Smooth muscle cell (in vitro differentiated cells): Measurements from ENCODE around the gene SETD7. TPM values are rescaled to one million over a fixed set of nuclear protein-coding genes. Genes with fewer than 3 reads are reported as not detected.

Experiments
- DNase-seq: peaks from one replicate; lab custom pipeline; 2025; ENCODE audit not compliant: unreplicated experiment; lab: John Stamatoyannopoulos, UW
- H2AFZ ChIP-seq: fragments of 200-600 bp; sonication (generic); 2 replicates; pipeline ENCODE4 v1.6.0; 2016; ENCODE audit warnings: antibody characterized with exemption, low read depth, mild to moderate bottlenecking
- H3F3A ChIP-seq: fragments of 200-600 bp; sonication (generic); 2 replicates; pipeline ENCODE4 v1.6.0; 2017; ENCODE audit warnings: antibody characterized with exemption, low read depth
- H3K27ac ChIP-seq: fragments of 200-600 bp; sonication (generic); 2 replicates; pipeline ENCODE4 v1.5.1; 2016; ENCODE audit warnings: low read depth, mild to moderate bottlenecking
- H3K27me3 ChIP-seq: fragments of 200-600 bp; sonication (generic); 2 replicates; pipeline ENCODE4 v1.6.1; 2016; ENCODE audit warnings: low read depth, mild to moderate bottlenecking
- H3K36me3 ChIP-seq: fragments of 200-600 bp; sonication (generic); 2 replicates; pipeline ENCODE4 v1.5.1; 2016; ENCODE audit warnings: low read depth
- H3K4me1 ChIP-seq: fragments of 200-600 bp; sonication (generic); 2 replicates; pipeline ENCODE4 v1.5.1; 2016; ENCODE audit warnings: low read depth
- H3K4me2 ChIP-seq: fragments of 200-600 bp; sonication (generic); 2 replicates; pipeline ENCODE4 v1.6.0; 2016; ENCODE audit warnings: mild to moderate bottlenecking
- H3K4me3 ChIP-seq: fragments of 200-600 bp; sonication (generic); 2 replicates; pipeline ENCODE4 v1.5.1; 2016; ENCODE audit warnings: mild to moderate bottlenecking
- H3K79me2 ChIP-seq: fragments of 200-600 bp; sonication (generic); 2 replicates; pipeline ENCODE4 v1.6.0; 2016; ENCODE audit warnings: low read depth, mild to moderate bottlenecking
- H3K9ac ChIP-seq: fragments of 200-600 bp; sonication (generic); 2 replicates; pipeline ENCODE4 v1.6.0; 2016; ENCODE audit warnings: low read depth
- H3K9me3 ChIP-seq: fragments of 200-600 bp; sonication (generic); replicated peaks from 2 replicates; pipeline ENCODE4 v1.5.1; 2016; ENCODE audit warnings: low read depth
- H4K20me1 ChIP-seq: fragments of 200-600 bp; sonication (generic); 2 replicates; pipeline ENCODE4 v1.6.0; 2016; ENCODE audit warnings: low read depth
- WGBS: methylation state at CpG from one replicate; pipeline ENCODE4 v1.1.7; 2016; ENCODE audit warnings: low lambda C conversion rate; 5-methylcytosine and 5-hydroxymethylcytosine counted together
- polyA plus RNA-seq: library from polyadenylated mRNA; unstranded; fragments of >200 nt; fragmentation: Nextera tagmentation; extraction: Ambion mirVana; gene quantifications from 2 replicates; pipeline ENCODE4 v1.2.1, GENCODE V29; 2016
- total RNA-seq: library from RNA; depleted of rRNA; stranded (reverse); fragments of >200 nt; gene quantifications from 2 replicates; pipeline ENCODE4 v1.2.3, GENCODE V29; 2014
- TF ChIP-seq, protein P1 (sequence below): fragments of 200-600 bp; sonication (generic); IDR thresholded peaks from 2 replicates; pipeline ENCODE4 v1.5.1; 2017; ENCODE audit warnings: borderline replicate concordance, mild to moderate bottlenecking, antibody characterized with exemption; ENCODE audit not compliant: insufficient read depth, poor library complexity, severe bottlenecking

SETD7 gene
- total and polyA plus RNA-seq, 2 experiments from 2014 or later = 8.5 to 34.2 TPM

- WGBS = 87% methylated on average over 4 of the region's 4 CpGs
- Histone ChIP-seq H3K9me3 (no peaks in the 10 kb centered on the region), H3K36me3 (peaks cover 11% of the 10 kb centered on the region), H3K27ac (no peak overlapping the region), H3K4me1 (no peaks in the 10 kb centered on the region), H3K4me2 (no peak overlapping the region), H3F3A (no peaks in the 10 kb centered on the region), H2AFZ (no peak overlapping the region), H3K27me3 (no peaks in the 10 kb centered on the region), H4K20me1 (no peaks in the 10 kb centered on the region), H3K9ac (no peak overlapping the region), H3K79me2 (no peaks in the 10 kb centered on the region), H3K4me3 (no peak overlapping the region)
- TF ChIP-seq, protein P1, sequence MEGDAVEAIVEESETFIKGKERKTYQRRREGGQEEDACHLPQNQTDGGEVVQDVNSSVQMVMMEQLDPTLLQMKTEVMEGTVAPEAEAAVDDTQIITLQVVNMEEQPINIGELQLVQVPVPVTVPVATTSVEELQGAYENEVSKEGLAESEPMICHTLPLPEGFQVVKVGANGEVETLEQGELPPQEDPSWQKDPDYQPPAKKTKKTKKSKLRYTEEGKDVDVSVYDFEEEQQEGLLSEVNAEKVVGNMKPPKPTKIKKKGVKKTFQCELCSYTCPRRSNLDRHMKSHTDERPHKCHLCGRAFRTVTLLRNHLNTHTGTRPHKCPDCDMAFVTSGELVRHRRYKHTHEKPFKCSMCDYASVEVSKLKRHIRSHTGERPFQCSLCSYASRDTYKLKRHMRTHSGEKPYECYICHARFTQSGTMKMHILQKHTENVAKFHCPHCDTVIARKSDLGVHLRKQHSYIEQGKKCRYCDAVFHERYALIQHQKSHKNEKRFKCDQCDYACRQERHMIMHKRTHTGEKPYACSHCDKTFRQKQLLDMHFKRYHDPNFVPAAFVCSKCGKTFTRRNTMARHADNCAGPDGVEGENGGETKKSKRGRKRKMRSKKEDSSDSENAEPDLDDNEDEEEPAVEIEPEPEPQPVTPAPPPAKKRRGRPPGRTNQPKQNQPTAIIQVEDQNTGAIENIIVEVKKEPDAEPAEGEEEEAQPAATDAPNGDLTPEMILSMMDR = no peak
- DNase-seq = no peak
Measured at GRCh38 chr4:139515531-139515958, 40.5 kb downstream of the SETD7 start.

- no peaks in the 10 kb centered on the region for H3K27me3 ChIP-seq
- no peak overlapping the region for H3K9ac ChIP-seq
- H3K36me3 ChIP-seq = peaks cover 14% of the 10 kb centered on the region
- H3K27ac ChIP-seq = no peak overlapping the region
- WGBS = 87% methylated on average over 8 of the region's 8 CpGs
- DNase-seq = no peak
- no peak overlapping the region for H3K4me2 ChIP-seq
- no peaks in the 10 kb centered on the region for H3K9me3 ChIP-seq
- TF ChIP-seq, protein P1 = no peak
- no peak overlapping the region for H3K4me3 ChIP-seq
- H3K79me2 ChIP-seq = no peaks in the 10 kb centered on the region
- no peaks in the 10 kb centered on the region for H3K4me1 ChIP-seq
- H4K20me1 ChIP-seq = no peaks in the 10 kb centered on the region
- H3F3A ChIP-seq = no peaks in the 10 kb centered on the region
- H2AFZ ChIP-seq = no peak overlapping the region
Measured at GRCh38 chr4:139514382-139515059, 41.5 kb downstream of the SETD7 start.

DNA sequence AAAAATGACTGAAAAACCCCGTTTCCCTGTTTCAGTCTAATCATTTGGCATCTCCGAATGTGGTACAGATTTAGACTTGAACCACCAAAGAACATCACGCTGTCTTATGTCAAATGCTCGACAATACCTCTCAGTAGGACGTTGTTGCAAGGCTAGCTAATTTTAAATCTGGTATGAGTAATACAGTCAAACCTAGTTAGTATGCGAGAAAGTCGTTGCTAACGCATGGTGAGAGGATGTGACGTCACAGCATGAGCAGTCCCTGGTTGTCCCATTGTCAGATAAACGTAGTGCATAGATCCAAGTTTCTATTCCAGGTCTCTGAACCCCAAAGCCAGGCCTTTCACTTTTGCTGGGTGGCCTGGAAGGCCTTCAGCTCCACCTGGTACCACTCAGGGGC is 44.7 kb downstream of the SETD7 start:
- Histone ChIP-seq H3K4me3 (no peak overlapping the region), H3K79me2 (no peaks in the 10 kb centered on the region), H3K27ac (no peak overlapping the region), H2AFZ (no peak overlapping the region), H3K9ac (no peak overlapping the region), H3K4me2 (no peak overlapping the region), H4K20me1 (no peaks in the 10 kb centered on the region), H3K4me1 (no peaks in the 10 kb centered on the region), H3K9me3 (no peaks in the 10 kb centered on the region), H3K27me3 (no peaks in the 10 kb centered on the region), H3F3A (no peaks in the 10 kb centered on the region), H3K36me3 (peaks cover 14% of the 10 kb centered on the region)
- 83% methylated on average over 10 of the region's 10 CpGs for WGBS
- no peak for DNase-seq
- TF ChIP-seq, protein P1 = no peak
